Measurements from ENCODE around the gene DAPK1.
A peak's percentile ranks its signal among the peaks of the same experiment; 100 is the strongest.

DNA sequence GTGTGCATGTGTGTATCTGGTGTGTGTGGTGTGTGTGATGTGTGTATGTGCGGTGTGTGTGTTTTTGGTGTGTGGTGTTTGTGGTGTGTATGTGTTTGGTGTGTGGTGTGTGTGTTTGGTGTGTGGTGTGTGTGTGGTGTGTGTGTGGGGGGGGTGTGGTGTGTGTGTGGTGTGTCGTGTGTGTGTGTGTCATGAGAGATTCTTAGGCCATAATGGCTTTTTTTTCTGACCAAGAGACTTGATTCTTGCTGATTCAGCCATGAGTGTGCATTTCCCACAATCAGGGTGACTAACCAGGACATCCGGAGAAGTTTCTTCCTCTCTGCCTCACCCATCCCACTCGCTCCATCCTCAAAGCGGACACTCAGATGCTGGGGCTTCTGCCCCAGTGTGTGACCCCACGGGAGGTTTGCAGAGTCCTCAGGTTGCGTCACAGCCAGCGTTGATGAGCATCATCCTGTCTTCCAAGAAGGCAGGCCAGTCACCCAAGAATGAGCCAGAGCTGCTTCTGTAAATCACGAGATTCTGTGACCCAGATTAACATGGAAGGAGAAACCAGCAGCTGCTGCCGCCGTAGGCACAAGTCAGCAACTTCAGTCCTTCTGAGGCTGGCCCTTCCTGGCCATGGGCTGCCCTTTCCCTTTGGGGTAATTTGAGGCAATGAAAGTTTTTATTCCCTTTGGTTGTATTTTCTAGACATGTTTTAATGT lies 215.8 kb downstream of the DAPK1 start:
- TF ChIP-seq, protein P1, sequence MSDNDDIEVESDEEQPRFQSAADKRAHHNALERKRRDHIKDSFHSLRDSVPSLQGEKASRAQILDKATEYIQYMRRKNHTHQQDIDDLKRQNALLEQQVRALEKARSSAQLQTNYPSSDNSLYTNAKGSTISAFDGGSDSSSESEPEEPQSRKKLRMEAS (IDR thresholded peaks at IDR 0.05): peak; percentile 59
- TF ChIP-seq, protein P2, sequence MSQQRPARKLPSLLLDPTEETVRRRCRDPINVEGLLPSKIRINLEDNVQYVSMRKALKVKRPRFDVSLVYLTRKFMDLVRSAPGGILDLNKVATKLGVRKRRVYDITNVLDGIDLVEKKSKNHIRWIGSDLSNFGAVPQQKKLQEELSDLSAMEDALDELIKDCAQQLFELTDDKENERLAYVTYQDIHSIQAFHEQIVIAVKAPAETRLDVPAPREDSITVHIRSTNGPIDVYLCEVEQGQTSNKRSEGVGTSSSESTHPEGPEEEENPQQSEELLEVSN (IDR thresholded peaks at IDR 0.05; ENCODE audit: borderline replicate concordance, low read depth): no peak
- TF ChIP-seq, protein P3, sequence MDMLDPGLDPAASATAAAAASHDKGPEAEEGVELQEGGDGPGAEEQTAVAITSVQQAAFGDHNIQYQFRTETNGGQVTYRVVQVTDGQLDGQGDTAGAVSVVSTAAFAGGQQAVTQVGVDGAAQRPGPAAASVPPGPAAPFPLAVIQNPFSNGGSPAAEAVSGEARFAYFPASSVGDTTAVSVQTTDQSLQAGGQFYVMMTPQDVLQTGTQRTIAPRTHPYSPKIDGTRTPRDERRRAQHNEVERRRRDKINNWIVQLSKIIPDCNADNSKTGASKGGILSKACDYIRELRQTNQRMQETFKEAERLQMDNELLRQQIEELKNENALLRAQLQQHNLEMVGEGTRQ (IDR thresholded peaks at IDR 0.05): no peak
- TF ChIP-seq ZFP36 (IDR thresholded peaks at IDR 0.05; ENCODE audit: borderline replicate concordance, partially characterized antibody): no peak
- peak; percentile 9 to 42; a peak in 2 of 5 replicates for TF ChIP-seq RAD21 (conservative IDR thresholded peaks at IDR 0.05 in 1 of 2, IDR thresholded peaks at IDR 0.05 in 1 of 2)
- TF ChIP-seq EP300 (IDR thresholded peaks at IDR 0.05): peak; percentile 92 to 97; a peak in 4 of 5 replicates

Data from A549 (cell line).